HL-60 (cell line): Measurements from ENCODE around the gene RAP1GAP2.

ENCODE experiments used
- CTCF ChIP-seq: IDR thresholded peaks from one replicate; pipeline ENCODE4 v1.5.1; 2011; ENCODE audit warnings: low read length, control low read depth, inconsistent platforms; ENCODE audit not compliant: insufficient read depth
- SPI1 ChIP-seq: IDR thresholded peaks from 2 replicates; pipeline ENCODE4 v1.6.1; 2012; ENCODE audit warnings: low read depth, mild to moderate bottlenecking, borderline replicate concordance

DNA sequence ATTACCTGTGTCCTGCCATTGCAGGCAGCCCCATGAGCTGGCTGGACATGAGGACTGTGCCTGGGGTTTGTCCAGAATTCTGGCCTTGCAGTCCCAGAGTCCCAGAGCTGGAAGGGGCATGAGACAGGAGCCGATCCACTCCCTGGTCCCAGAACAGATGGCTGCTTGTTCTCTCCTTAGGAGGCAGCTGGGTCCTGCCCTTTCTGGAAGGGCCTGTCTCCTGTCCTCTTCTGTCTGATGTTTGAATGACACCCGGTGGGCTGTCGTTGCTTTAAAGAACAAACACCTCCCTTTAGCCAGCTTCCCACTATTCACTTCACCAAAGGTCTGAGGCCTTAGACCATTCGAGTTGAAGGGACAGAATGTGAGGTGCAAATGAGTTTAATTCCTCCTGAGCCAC, 63.8 kb downstream of the RAP1GAP2 start:
- TF ChIP-seq CTCF, result no peak
- TF ChIP-seq SPI1, result no peak
